GM12873 (cell line): ENCODE data around the gene ID4.

ENCODE experiments used
- TF ChIP-seq, protein P1 (sequence below): IDR thresholded peaks from 2 replicates; pipeline ENCODE4 v1.5.1; 2012; ENCODE audit warnings: low read depth, mild to moderate bottlenecking, moderate library complexity, low read length, control low read depth; ENCODE audit not compliant: insufficient read depth; ENCODE audit errors: missing control alignments

The ID4 gene

DNA sequence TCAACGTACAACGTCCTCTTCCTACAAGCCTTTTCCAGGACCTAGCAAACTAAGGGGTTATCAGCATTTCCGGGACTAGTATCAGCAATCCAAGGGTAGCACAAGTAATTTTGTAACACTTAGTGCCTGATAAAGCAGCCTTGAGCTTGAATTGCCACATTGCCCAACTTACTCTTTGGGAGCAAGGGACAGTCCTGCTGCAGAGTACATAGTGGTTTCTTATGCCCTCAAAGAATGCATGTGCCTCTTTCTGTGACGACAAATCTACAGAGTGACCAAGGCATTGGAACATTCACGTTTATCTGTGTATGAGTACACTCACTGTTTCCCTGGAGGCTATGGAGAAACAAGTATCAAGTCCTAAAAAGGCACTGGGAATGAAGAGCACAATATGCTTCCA lies 3.2 kb upstream of the ID4 start:
- TF ChIP-seq, protein P1, sequence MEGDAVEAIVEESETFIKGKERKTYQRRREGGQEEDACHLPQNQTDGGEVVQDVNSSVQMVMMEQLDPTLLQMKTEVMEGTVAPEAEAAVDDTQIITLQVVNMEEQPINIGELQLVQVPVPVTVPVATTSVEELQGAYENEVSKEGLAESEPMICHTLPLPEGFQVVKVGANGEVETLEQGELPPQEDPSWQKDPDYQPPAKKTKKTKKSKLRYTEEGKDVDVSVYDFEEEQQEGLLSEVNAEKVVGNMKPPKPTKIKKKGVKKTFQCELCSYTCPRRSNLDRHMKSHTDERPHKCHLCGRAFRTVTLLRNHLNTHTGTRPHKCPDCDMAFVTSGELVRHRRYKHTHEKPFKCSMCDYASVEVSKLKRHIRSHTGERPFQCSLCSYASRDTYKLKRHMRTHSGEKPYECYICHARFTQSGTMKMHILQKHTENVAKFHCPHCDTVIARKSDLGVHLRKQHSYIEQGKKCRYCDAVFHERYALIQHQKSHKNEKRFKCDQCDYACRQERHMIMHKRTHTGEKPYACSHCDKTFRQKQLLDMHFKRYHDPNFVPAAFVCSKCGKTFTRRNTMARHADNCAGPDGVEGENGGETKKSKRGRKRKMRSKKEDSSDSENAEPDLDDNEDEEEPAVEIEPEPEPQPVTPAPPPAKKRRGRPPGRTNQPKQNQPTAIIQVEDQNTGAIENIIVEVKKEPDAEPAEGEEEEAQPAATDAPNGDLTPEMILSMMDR: no peak

DNA sequence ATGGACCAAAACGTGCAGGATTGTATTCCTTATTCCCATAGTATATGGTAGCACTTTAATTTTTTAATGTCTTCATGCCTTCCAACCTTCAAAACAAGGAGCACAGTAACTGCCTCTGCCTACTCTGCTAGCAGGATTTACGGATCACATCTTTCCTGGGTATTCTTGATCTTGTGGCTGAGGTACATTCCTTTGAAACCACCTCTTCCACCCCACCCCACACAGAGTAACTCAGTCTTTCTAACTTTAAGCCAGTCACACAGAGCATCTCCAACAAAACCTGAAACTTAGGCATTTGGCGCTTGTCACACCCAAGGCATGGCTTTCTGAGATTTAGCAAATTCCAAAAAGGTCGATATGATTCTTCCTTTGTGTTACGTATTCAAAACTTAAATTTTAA lies 2.3 kb upstream of the ID4 start:
- TF ChIP-seq, protein P1: no peak

DNA sequence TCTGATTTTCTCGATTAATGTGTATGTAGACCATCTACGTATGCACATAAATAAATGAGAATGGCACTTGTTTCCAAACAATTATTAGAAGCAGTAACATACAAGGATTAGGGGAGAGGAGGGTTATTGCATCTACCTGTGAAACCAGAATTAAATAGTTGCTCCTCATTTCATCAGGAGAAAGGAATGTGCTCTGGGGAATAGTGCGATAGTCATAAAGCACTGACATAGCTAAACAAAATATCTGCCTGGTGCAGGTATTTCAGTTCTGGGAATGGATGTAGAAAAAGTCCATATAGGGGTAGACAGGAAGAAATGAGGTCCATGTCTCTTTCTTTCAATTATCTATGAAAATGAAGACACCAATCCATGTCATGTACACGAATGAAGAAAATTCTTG lies 1.6 kb upstream of the ID4 start:
- TF ChIP-seq, protein P1: no peak

DNA sequence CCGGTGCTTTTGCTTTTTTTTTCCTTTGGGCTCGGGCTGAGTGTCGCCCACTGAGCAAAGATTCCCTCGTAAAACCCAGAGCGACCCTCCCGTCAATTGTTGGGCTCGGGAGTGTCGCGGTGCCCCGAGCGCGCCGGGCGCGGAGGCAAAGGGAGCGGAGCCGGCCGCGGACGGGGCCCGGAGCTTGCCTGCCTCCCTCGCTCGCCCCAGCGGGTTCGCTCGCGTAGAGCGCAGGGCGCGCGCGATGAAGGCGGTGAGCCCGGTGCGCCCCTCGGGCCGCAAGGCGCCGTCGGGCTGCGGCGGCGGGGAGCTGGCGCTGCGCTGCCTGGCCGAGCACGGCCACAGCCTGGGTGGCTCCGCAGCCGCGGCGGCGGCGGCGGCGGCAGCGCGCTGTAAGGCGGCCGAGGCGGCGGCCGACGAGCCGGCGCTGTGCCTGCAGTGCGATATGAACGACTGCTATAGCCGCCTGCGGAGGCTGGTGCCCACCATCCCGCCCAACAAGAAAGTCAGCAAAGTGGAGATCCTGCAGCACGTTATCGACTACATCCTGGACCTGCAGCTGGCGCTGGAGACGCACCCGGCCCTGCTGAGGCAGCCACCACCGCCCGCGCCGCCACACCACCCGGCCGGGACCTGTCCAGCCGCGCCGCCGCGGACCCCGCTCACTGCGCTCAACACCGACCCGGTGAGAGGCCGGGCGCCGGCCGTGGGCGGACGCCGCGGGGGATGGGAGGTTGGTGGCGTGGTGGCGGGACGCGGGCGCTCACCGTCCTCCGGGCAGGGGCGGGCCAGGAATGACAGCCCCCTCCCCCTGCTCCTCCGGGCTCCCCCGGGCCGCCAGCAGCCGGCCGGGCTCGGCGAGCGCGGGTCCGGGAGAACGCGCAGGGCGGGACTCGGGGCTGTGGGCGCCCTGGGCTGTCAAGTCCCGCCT lies 606 bp downstream of the ID4 start:
- TF ChIP-seq, protein P1: no peak

DNA sequence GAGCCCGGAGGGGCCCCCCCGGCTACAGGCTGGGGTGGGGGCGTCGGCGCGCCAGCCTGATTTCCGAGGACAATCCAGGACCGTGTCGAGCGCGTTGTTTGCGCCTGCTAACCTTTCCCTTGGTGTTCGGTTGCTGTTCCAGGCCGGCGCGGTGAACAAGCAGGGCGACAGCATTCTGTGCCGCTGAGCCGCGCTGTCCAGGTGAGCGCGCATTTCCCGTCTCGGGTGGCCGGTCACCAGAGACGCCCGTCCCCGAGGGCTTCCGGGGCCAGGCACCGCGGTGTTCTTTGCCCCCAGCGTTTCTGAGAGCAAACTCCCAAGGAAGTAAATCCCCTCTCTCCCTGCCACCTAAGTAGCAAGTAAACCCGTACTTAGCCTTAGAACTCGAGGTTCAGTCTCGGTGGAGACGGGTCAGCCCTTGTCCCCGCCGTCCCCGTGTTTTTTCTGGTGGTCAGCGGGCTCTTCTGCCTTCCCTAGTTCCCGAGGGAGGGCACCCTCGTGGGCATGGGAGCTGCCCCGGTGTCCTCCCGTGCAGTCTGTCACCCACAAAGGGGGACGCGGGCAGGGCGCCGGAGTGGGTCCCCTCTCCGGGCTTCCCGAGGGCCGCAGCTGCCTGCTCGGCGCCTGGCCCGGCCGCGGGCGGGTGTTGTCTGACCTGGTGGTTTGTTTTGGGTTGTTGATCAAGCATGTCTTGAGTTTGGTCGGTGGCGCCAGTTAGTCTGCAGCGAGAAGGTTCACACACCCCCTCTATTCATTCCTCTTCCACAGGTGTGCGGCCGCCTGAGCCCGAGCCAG lies 1.5 kb downstream of the ID4 start:
- TF ChIP-seq, protein P1: no peak

DNA sequence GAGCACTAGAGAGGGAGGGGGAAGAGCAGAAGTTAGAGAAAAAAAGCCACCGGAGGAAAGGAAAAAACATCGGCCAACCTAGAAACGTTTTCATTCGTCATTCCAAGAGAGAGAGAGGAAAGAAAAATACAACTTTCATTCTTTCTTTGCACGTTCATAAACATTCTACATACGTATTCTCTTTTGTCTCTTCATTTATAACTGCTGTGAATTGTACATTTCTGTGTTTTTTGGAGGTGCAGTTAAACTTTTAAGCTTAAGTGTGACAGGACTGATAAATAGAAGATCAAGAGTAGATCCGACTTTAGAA lies 2.0 kb downstream of the ID4 start:
- TF ChIP-seq, protein P1: no peak

DNA sequence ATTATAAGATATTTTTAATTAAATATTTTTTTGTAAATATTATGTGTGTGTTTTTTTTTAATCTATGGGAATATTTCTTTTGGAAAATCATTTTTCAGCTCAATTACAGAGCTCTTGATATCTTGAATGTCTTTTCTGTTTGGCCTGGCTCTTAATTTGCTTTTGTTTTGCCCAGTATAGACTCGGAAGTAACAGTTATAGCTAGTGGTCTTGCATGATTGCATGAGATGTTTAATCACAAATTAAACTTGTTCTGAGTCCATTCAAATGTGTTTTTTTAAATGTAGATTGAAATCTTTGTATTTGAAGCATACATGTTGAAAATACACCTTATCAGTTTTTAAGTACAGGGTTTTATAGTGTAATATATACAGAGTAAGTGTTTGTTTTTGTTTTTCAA lies 2.6 kb downstream of the ID4 start:
- TF ChIP-seq, protein P1: no peak
